Lower leg skin (tissue), 4 donors: ENCODE measurements around the gene LRWD1. TPM values are rescaled to one million over a fixed set of nuclear protein-coding genes. Genes with fewer than 3 reads are reported as not detected.
A peak's percentile ranks its signal among the peaks of the same experiment; 100 is the strongest.
"Not testable (repeated sequence)": the region's sequence is repeated elsewhere in the genome, so short reads cannot be mapped to it uniquely, and the experiment has no call there.

Source experiments
- DNase-seq, 2 donors: peaks; one replicate each; pipeline ENCODE4 v3.0.0-alpha.2; 2019; ENCODE audit warnings: low spot score in 2 of 2
- H3K4me3 ChIP-seq: fragments of 200-600 bp; sonication (generic); 2 replicates; pipeline ENCODE4 v1.5.1; 2017; ENCODE audit warnings: mild to moderate bottlenecking, low read depth; ENCODE audit not compliant: poor library complexity, severe bottlenecking
- WGBS, 2 donors: methylation state at CpG; one replicate each; pipeline ENCODE4 v1.1.5; 2018; 5-methylcytosine and 5-hydroxymethylcytosine counted together
- intact Hi-C: fragments of 100-400 bp; cut with DNase I; formaldehyde crosslinking; loops from one replicate; pipeline ENCODE4 v1.15.0; 2023; ENCODE audit warnings: low total_unique reads
- microRNA-seq, 2 donors: library from miRNA; unstranded; fragments of <30 nt; microRNA quantifications; one replicate each; pipeline ENCODE4, GENCODE V29; 2016; ENCODE audit warnings: borderline replicate concordance in 2 of 2, borderline number of aligned reads in 1 of 2
- total RNA-seq, 4 donors: library from RNA; depleted of rRNA; stranded (reverse); fragments of >200 nt; gene quantifications; one replicate each; pipeline ENCODE4 v1.1.0, GENCODE V29; 2016

The LRWD1 gene
- total RNA-seq, 4 donors from 2014 or later, result 9.8 to 16.1 (median 10.3) TPM

DNA sequence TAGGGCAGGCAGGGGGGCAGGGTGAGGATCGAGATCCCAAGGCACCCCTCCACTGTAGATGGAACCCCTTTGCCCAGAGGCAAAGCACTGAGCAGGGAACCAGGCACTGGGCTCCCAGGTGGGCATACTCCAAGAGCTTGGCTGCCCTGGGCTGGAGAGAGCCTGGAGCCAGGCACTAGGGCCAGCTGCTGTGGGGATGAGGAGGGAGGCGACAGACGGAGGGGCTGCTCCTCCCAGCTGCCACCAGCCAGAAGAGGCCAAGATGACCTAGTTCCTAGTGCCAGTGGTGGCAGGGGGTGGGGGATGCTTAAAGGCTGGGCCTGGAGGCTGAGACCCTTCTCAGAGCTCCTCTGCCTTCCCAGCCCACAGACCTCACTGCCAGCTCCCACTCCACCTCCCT, 51.1 kb downstream of the LRWD1 start:
- intact Hi-C loops, H3K4me3 ChIP-seq, DNase-seq: not testable (repeated sequence)
- no CpG with 5 or more reads among the region's 3 CpGs for WGBS, 2 donors

DNA sequence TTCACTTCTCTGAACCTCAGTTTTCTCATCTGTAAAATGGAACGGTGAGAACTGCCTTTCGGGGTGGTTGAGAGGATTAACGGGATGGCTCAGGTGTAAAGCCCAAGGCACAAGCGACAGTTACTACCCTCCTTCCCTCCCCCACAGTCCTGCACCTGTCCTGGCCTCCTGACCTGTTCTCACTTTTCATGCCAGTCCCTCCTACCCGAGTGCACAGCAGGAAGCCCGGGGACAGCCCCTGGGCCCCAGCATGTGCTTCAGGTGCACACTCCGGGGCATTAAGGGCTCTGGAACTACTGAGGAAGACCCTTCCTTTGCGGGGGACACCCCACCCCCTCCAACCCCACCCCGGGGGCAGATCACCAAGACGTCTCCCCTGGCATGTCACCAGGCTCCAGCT, 52.2 kb downstream of the LRWD1 start:
- whole genome bisulfite sequencing, 2 donors, result no CpG with 5 or more reads among the region's 10 CpGs
- DNase-seq, intact Hi-C loops, H3K4me3 ChIP-seq: not testable (repeated sequence)

DNA sequence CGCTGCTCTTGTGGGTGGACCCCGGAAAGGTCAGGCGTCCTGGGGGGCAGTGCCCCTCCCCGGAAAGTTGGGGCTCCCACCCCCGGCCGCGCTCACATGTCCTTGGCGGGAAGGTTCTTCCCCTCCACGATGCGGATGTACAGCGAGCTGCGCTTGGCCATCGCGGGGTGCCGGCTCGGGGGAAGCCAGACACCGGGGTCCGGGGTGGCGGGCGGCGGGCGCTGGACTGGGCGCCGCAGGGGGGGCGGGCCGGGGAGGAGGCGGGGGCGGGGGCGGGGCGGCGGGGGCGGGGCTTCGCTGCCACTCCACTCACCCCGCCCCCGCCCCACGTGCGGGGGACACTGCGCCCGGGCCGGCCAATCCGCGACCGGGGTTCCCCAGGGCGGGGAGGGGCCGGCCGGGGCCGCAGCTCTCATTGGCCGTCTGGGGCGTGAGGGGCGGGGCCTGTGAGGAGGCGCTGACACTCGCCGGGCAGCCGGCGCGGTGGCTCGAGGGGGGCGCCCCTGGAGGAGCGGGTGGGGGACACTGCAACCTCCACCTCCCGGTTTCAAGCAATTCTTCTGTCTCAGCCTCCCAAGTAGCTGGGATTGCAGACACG, 52.9 kb downstream of the LRWD1 start, which contains the start of gene RASA4B:
Gene RASA4B, minus strand, starts transcription at position 228 of the 598 bp plus-strand sequence. Its CDS starts 67 bp downstream, at position 161.
- intact Hi-C loops, H3K4me3 ChIP-seq: not testable (repeated sequence)
- no CpG with 5 or more reads among the region's 61 CpGs for WGBS, 2 donors
- DNase-seq, result peak in 1 of 2 donors; percentile 53

DNA sequence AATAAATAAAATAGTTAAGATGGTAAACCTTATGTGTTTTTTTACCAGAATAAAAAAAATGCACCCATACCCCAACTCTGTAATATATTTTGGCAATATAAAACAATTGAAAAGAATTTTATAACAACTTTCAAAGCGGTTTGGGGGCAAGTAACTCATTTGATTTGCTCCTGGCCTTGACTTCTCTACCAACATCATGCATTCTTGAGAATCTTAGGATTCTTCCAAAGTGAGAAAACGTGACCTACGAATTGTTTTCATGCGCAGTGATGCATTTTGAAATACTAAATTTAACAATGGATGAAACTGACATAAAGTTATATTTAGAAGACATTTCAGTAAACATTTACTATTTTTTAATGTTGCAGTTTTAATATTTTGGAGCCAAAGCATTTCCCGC, 56.0 kb downstream of the LRWD1 start:
- WGBS, 2 donors, result no CpG with 5 or more reads among the region's 5 CpGs
- H3K4me3 ChIP-seq, intact Hi-C loops, DNase-seq: not testable (repeated sequence)

Small RNAs within 50 kb of the gene (microRNA-seq; reads per million reads assigned to microRNA genes)
- gene MIR4467 (0 to 0.68 reads per million in 2 donors), gene MIR5090 (2.0 to 2.3 reads per million in 2 donors)

Other genes starting within 250 kb of the LRWD1 start
- 10 to 100 TPM; 13.9 to 28.6 (median 20.6) TPM for gene SH2B2, start 178.1 kb upstream of the LRWD1 start, total RNA-seq
- gene SPDYE6, start 108.5 kb upstream of the LRWD1 start, total RNA-seq, result not detected
- 10 to 100 TPM; 32.8 to 39.9 (median 35.7) TPM for gene PRKRIP1, start 68.6 kb upstream of the LRWD1 start, total RNA-seq
- 1 to 10 TPM; 2.7 to 6.8 (median 6.4) TPM for gene ORAI2, start 31.4 kb upstream of the LRWD1 start, total RNA-seq
- 10 to 100 TPM; 14.7 to 38.9 (median 24.6) TPM for gene ALKBH4, start 121 bp upstream of the LRWD1 start, total RNA-seq
- gene POLR2J, start 13.9 kb downstream of the LRWD1 start, total RNA-seq, result 10 to 100 TPM in 3 of 4 donors, 1 to 10 TPM in 1; 9.3 to 19.2 (median 15.9) TPM
- 10 to 100 TPM; 21.6 to 28.3 (median 25.3) TPM for gene RASA4B, start 52.8 kb downstream of the LRWD1 start, total RNA-seq
- 10 to 100 TPM in 1 of 4 donors, 1 to 10 TPM in 3; 2.0 to 22.0 (median 5.2) TPM for gene UPK3BL2, start 78.7 kb downstream of the LRWD1 start, total RNA-seq
- gene SPDYE2, start 86.2 kb downstream of the LRWD1 start, total RNA-seq, result under 1 TPM in 1 of 4 donors, not detected in 3; 0.39 TPM
- 10 to 100 TPM in 3 of 4 donors, 1 to 10 TPM in 1; 5.8 to 21.0 (median 15.9) TPM for gene POLR2J3, start 107.6 kb downstream of the LRWD1 start, total RNA-seq
- 10 to 100 TPM; 12.9 to 32.0 (median 26.2) TPM for gene RASA4, start 151.8 kb downstream of the LRWD1 start, total RNA-seq
- 10 to 100 TPM; 25.5 to 41.8 (median 40.9) TPM for gene UPK3BL1, start 177.8 kb downstream of the LRWD1 start, total RNA-seq
- not detected for gene SPDYE2B, start 185.3 kb downstream of the LRWD1 start, total RNA-seq
- gene POLR2J2, start 206.7 kb downstream of the LRWD1 start, total RNA-seq, result 1 to 10 TPM; 1.4 to 3.1 (median 1.5) TPM